Colon (tissue), 2 donors: ENCODE results near the gene LRRIQ3.
"Not testable (repeated sequence)": the region's sequence is repeated elsewhere in the genome, so short reads cannot be mapped to it uniquely, and the experiment has no call there.

Experiments used
- FAIRE-seq: peaks from 2 replicates; lab custom pipeline; 2012; peaks lifted over from hg19 to GRCh38; lab: Jason Lieb, UNC
- donor health status: control.
- donor health status: control.

Gene LRRIQ3

GRCh38 chr1:74197657-74198552 lies at the start of gene LRRIQ3, which contains the start of gene FPGT:
LRRIQ3 (minus strand) TSS chr1:74198176; CDS start chr1:74183684, 14,492 bp downstream.
FPGT (plus strand) TSS chr1:74198242; CDS start chr1:74198279, 37 bp downstream.
- FAIRE-seq = peak; percentile 64

GRCh38 chr1:74246315-74246714 lies 48.3 kb upstream of the LRRIQ3 start:
- FAIRE-seq = no peak

GRCh38 chr1:74245168-74245772 lies 47.3 kb upstream of the LRRIQ3 start:
- no peak for FAIRE-seq

- FAIRE-seq = no peak
These were observed 39.8 kb upstream of the LRRIQ3 start for GRCh38 chr1:74237787-74238186.

GRCh38 chr1:74237035-74237434 lies 39.1 kb upstream of the LRRIQ3 start:
- no peak for FAIRE-seq

GRCh38 chr1:74236440-74236839 lies 38.5 kb upstream of the LRRIQ3 start:
- no peak for FAIRE-seq

- no peak for FAIRE-seq
These were observed 37.2 kb upstream of the LRRIQ3 start, which contains the start of gene TNNI3K for GRCh38 chr1:74235153-74235552. TNNI3K (plus strand) TSS chr1:74235387; CDS start chr1:74235452, 65 bp downstream.

- FAIRE-seq = no peak
These were observed 25.5 kb upstream of the LRRIQ3 start for GRCh38 chr1:74223453-74223852.

GRCh38 chr1:74222701-74223100 lies 24.7 kb upstream of the LRRIQ3 start:
- FAIRE-seq = no peak

- no peak for FAIRE-seq
These were observed 17.3 kb upstream of the LRRIQ3 start for GRCh38 chr1:74215229-74215628.

- no peak for FAIRE-seq
These were observed 7.3 kb upstream of the LRRIQ3 start for GRCh38 chr1:74205266-74205665.

- no peak for FAIRE-seq
These were observed 1.5 kb upstream of the LRRIQ3 start for GRCh38 chr1:74199504-74199903.

- peak; percentile 5 for FAIRE-seq
These were observed 721 bp downstream of the LRRIQ3 start for GRCh38 chr1:74197255-74197654.

GRCh38 chr1:74195339-74195738 lies 2.6 kb downstream of the LRRIQ3 start:
- FAIRE-seq = no peak

GRCh38 chr1:74193908-74194307 lies 4.1 kb downstream of the LRRIQ3 start:
- peak; percentile 49 for FAIRE-seq

- no peak for FAIRE-seq
These were observed 17.5 kb downstream of the LRRIQ3 start for GRCh38 chr1:74180490-74180889.

- not testable (repeated sequence) for FAIRE-seq
These were observed 23.6 kb downstream of the LRRIQ3 start for GRCh38 chr1:74174423-74174822.

GRCh38 chr1:74162333-74162732 lies 35.6 kb downstream of the LRRIQ3 start:
- no peak for FAIRE-seq

- FAIRE-seq = no peak
These were observed 36.5 kb downstream of the LRRIQ3 start for GRCh38 chr1:74161497-74161896.

- FAIRE-seq = no peak
These were observed 37.9 kb downstream of the LRRIQ3 start for GRCh38 chr1:74160046-74160445.

GRCh38 chr1:74145086-74145485 lies 52.9 kb downstream of the LRRIQ3 start:
- FAIRE-seq = no peak

- FAIRE-seq = not testable (repeated sequence)
These were observed 80.6 kb downstream of the LRRIQ3 start for GRCh38 chr1:74117370-74117769.

GRCh38 chr1:74113333-74113732 lies 84.6 kb downstream of the LRRIQ3 start:
- no peak for FAIRE-seq
